K562 (cell line): ENCODE data around the gene DIRAS2. TPM values are rescaled to one million over a fixed set of nuclear protein-coding genes. Genes with fewer than 3 reads are reported as not detected.

ENCODE experiments used
- ATAC-seq: fragments of 200-7000 bp; cut with Tn5 transposase; 3 replicates; pipeline ENCODE4 v1.9.1; 2020; ENCODE audit warnings: moderate library complexity
- BruUV-seq: library from RNA; stranded (reverse); fragments of 400-500 nt; replicated peaks from 2 replicates; lab custom pipeline; 2021; lab: Mats Ljungman, UMichigan
- CTCF ChIA-PET: fragments of 300-600 bp; formaldehyde crosslinking; extraction: SDS; loops from one replicate; lab custom pipeline; 2021; ENCODE audit warnings: low intra/inter-chr PET ratio; lab: Yijun Ruan, JAX
- POLR2A ChIA-PET: fragments of 300-600, 350-650 bp; sonication (Branson Sonifier 250); formaldehyde crosslinking; extraction: SDS; loops from one replicate; lab custom pipeline; 2021; ENCODE audit warnings: antibody characterized with exemption, inconsistent platforms; lab: Yijun Ruan, JAX
- DNase-seq, 4 experiments: peaks; one replicate each; pipeline versions ENCODE4 v3.0.0 to v3.0.0-alpha.2; 2011 to 2018; ENCODE audit warnings: low spot score in 3 of 4, mixed read lengths in 3 of 4; ENCODE audit errors: extremely low read depth in 1 of 4
- FAIRE-seq: peaks from 2 replicates; lab custom pipeline; 2011; peaks lifted over from hg19 to GRCh38; lab: Jason Lieb, UNC
- H2AFZ ChIP-seq: 2 replicates; pipeline ENCODE4 v1.6.0; 2011; ENCODE audit warnings: low read depth, low read length, control low read depth, inconsistent platforms
- H3K27ac ChIP-seq: fragments of 200-600 bp; 3 replicates; pipeline ENCODE4 v1.8.0; 2011; ENCODE audit warnings: low read depth, mild to moderate bottlenecking, control low read depth, inconsistent platforms, low read length, moderate library complexity, mixed read lengths; ENCODE audit errors: extremely low read depth
- H3K27me3 ChIP-seq, 2 experiments: fragments of 300-600 bp in 1 of 2; 2 replicates in 1 of 2; 3 replicates in 1 of 2; pipeline versions ENCODE4 v1.6.0 to v1.8.0; 2011; ENCODE audit warnings: inconsistent platforms in 2 of 2, low read length in 2 of 2, mild to moderate bottlenecking in 1 of 2, mixed read lengths in 1 of 2, moderate library complexity in 1 of 2; ENCODE audit not compliant: control insufficient read depth in 2 of 2, insufficient read depth in 2 of 2
- H3K36me3 ChIP-seq: fragments of 300-600 bp; 3 replicates; pipeline ENCODE4 v1.8.0; 2011; ENCODE audit warnings: mild to moderate bottlenecking, low read length, inconsistent platforms; ENCODE audit not compliant: control insufficient read depth, insufficient read depth
- H3K4me1 ChIP-seq, 2 experiments: fragments of 200-600 bp in 1 of 2; replicated peaks in 1 of 2; 2 replicates in 1 of 2; 3 replicates in 1 of 2; pipeline versions ENCODE4 v1.5.1 to v1.8.0; 2011; ENCODE audit warnings: inconsistent platforms in 2 of 2, low read length in 2 of 2, mild to moderate bottlenecking in 1 of 2, mixed read lengths in 1 of 2, moderate library complexity in 1 of 2; ENCODE audit not compliant: control insufficient read depth in 2 of 2, insufficient read depth in 2 of 2
- H3K4me2 ChIP-seq: 2 replicates; pipeline ENCODE4 v1.6.1; 2011; ENCODE audit warnings: low read length, control low read depth, inconsistent platforms, mixed read lengths; ENCODE audit not compliant: insufficient read depth
- H3K4me3 ChIP-seq: fragments of 200-600 bp; sonication (generic), shearing (Covaris generic); 2 replicates; pipeline ENCODE4 v1.5.1; 2016; ENCODE audit warnings: control low read depth, inconsistent platforms
- H3K79me2 ChIP-seq: fragments of 200-600 bp; 3 replicates; pipeline ENCODE4 v1.8.0; 2011; ENCODE audit warnings: low read length, inconsistent platforms; ENCODE audit not compliant: control insufficient read depth, insufficient read depth
- H3K9ac ChIP-seq, 2 experiments: 2 replicates each; pipeline versions ENCODE4 v1.6.0 to v1.6.1; 2011; ENCODE audit warnings: low read depth in 2 of 2, low read length in 2 of 2, control low read depth in 1 of 2, inconsistent platforms in 1 of 2, mild to moderate bottlenecking in 1 of 2, mixed read lengths in 1 of 2; ENCODE audit not compliant: insufficient read depth in 1 of 2
- H3K9me1 ChIP-seq: one replicate; pipeline ENCODE4 v1.6.0; 2011; ENCODE audit warnings: inconsistent platforms, mild to moderate bottlenecking, low read length, moderate library complexity; ENCODE audit not compliant: control insufficient read depth, insufficient read depth
- H3K9me3 ChIP-seq: replicated peaks from 2 replicates; pipeline ENCODE4 v1.5.1; 2011; ENCODE audit warnings: low read depth, low read length, inconsistent platforms; ENCODE audit not compliant: control insufficient read depth, insufficient read depth
- H4K20me1 ChIP-seq: replicated peaks from 2 replicates; pipeline ENCODE4 v1.6.1; 2011; ENCODE audit warnings: low read length, inconsistent platforms, mixed read lengths; ENCODE audit not compliant: control insufficient read depth, insufficient read depth
- CBFA2T2 ChIP-seq: fragments of 450-650 bp; conservative IDR thresholded peaks from 2 replicates; pipeline ENCODE4 v1.6.1; 2017; ENCODE audit warnings: mild to moderate bottlenecking
- CEBPG ChIP-seq, 3 experiments: fragments of 200-800 bp in 1 of 3; sonication (Bioruptor generic) in 1 of 3; sonication (generic) in 1 of 3; formaldehyde crosslinking in 1 of 3; IDR thresholded peaks in 2 of 3; conservative IDR thresholded peaks in 1 of 3; 2 replicates each; pipeline versions ENCODE4 v1.6.1 to v1.8.0; 2016 to 2022; ENCODE audit warnings: missing compliant biosample characterization in 2 of 3, missing genetic modification characterization in 2 of 3, mild to moderate bottlenecking in 1 of 3, missing genetic modification reagents in 1 of 3
- EWSR1 ChIP-seq: fragments of 450-650 bp; IDR thresholded peaks from 2 replicates; pipeline ENCODE4 v1.6.1; 2018; ENCODE audit warnings: borderline replicate concordance, mild to moderate bottlenecking, low read depth, moderate library complexity; ENCODE audit not compliant: partially characterized antibody
- GTF2F1 ChIP-seq: IDR thresholded peaks from 2 replicates; pipeline ENCODE4 v1.6.1; 2011; ENCODE audit warnings: low read depth, low read length, improper control_type of control experiment
- POLR2AphosphoS5 ChIP-seq: IDR thresholded peaks from 2 replicates; pipeline ENCODE4 v1.6.1; 2011; ENCODE audit warnings: mild to moderate bottlenecking, low read depth, low read length, moderate library complexity; ENCODE audit not compliant: control insufficient read depth, insufficient read depth
- PYGO2 ChIP-seq: fragments of 450-650 bp; IDR thresholded peaks from 2 replicates; pipeline ENCODE4 v1.6.1; 2016; ENCODE audit warnings: mild to moderate bottlenecking, missing genetic modification characterization, moderate library complexity, missing compliant biosample characterization
- ZBED1 ChIP-seq: IDR thresholded peaks from 2 replicates; pipeline ENCODE4 v1.6.1; 2014
- ZBTB8A ChIP-seq: fragments of 450-650 bp; IDR thresholded peaks from 2 replicates; pipeline ENCODE4 v1.6.1; 2018; ENCODE audit warnings: mild to moderate bottlenecking, moderate library complexity; ENCODE audit not compliant: partially characterized antibody
- WGBS: fragments of 100-300 bp; shearing (Covaris generic); methylation state at CpG from one replicate; pipeline ENCODE4 v1.1.6; 2016; ENCODE audit warnings: low coverage, mixed read lengths; ENCODE audit not compliant: insufficient coverage; ENCODE audit errors: missing lambda C conversion rate; 5-methylcytosine and 5-hydroxymethylcytosine counted together
- in situ Hi-C: fragments of 300-500 bp; cut with MboI; formaldehyde crosslinking; loops from 4 replicates; pipeline ENCODE4 v1.15.0; 2018; ENCODE audit warnings: inconsistent platforms, mixed read lengths
- intact Hi-C: fragments of 100-400 bp; cut with micrococcal nuclease; formaldehyde crosslinking; loops from 2 replicates; pipeline ENCODE4 v1.14.2; 2022
- polyA plus RNA-seq, 8 experiments: library from polyadenylated mRNA; depleted of rRNA in 4 of 8; stranded (reverse) in 5 of 8; unstranded in 3 of 8; fragments of >200 nt; fragmentation: Nextera tagmentation in 2 of 8; fragmentation: Illumina TruSeq in 1 of 8; extraction: Ambion mirVana in 2 of 8; extraction: Trizol in 1 of 8; gene quantifications; 2 replicates each; pipeline versions ENCODE4 v1.2.1 to v1.2.3, GENCODE V29; 2011 to 2014; ENCODE audit warnings: inconsistent platforms in 1 of 8, missing spikeins in 1 of 8
- total RNA-seq, 7 experiments: library from RNA; depleted of rRNA in 6 of 7; stranded (reverse); fragments of >200 nt in 6 of 7; fragmentation: Illumina TruSeq in 2 of 7; extraction: Trizol in 2 of 7; gene quantifications; 2 replicates each; pipeline versions ENCODE4 v1.2.1 to v1.2.3, GENCODE V29; 2011 to 2021; ENCODE audit warnings: low replicate concordance in 1 of 7
- TF ChIP-seq, protein P1 (sequence below), 2 experiments: fragments of 450-650 bp; IDR thresholded peaks; 2 replicates each; pipeline ENCODE4 v1.6.1; 2016
- TF ChIP-seq, protein P2 (sequence below): fragments of 450-650 bp; formaldehyde crosslinking; conservative IDR thresholded peaks from 2 replicates; pipeline ENCODE4 v1.4.0; 2022; ENCODE audit warnings: mild to moderate bottlenecking, missing genetic modification characterization
- TF ChIP-seq, protein P3 (sequence below): sonication (generic); formaldehyde crosslinking; IDR thresholded peaks from 2 replicates; pipeline ENCODE4 v1.8.1; 2023; ENCODE audit warnings: mild to moderate bottlenecking, missing genetic modification reagents, moderate library complexity

The DIRAS2 gene
- total and polyA plus RNA-seq, 9 of the 15 experiments (the other 6 are each of a cell fraction or from before 2014, with no cell fraction given): not detected

DNA sequence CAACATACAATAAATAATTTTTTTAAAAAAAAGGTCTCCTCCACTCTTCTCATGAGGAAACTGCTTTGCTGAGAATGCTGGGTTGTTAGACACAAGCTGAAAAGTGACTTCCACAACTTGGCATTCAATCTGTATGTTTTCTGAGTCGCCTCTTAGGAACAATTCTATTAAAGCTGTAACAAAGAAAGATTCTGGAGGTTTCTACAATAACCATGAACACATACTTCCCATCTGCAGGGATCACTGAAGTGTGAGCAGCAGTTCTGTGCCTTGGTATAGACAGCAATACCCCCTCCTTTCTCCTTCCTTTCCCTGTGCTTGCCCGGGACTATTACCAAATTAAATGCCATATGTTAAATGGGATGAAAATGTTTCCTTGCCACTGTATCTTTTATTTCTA, 1.5 kb downstream of the DIRAS2 start (continued):
- TF ChIP-seq, protein P1, sequence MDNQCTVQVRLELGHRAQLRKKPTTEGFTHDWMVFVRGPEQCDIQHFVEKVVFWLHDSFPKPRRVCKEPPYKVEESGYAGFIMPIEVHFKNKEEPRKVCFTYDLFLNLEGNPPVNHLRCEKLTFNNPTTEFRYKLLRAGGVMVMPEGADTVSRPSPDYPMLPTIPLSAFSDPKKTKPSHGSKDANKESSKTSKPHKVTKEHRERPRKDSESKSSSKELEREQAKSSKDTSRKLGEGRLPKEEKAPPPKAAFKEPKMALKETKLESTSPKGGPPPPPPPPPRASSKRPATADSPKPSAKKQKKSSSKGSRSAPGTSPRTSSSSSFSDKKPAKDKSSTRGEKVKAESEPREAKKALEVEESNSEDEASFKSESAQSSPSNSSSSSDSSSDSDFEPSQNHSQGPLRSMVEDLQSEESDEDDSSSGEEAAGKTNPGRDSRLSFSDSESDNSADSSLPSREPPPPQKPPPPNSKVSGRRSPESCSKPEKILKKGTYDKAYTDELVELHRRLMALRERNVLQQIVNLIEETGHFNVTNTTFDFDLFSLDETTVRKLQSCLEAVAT (IDR thresholded peaks at IDR 0.05): no peak

DNA sequence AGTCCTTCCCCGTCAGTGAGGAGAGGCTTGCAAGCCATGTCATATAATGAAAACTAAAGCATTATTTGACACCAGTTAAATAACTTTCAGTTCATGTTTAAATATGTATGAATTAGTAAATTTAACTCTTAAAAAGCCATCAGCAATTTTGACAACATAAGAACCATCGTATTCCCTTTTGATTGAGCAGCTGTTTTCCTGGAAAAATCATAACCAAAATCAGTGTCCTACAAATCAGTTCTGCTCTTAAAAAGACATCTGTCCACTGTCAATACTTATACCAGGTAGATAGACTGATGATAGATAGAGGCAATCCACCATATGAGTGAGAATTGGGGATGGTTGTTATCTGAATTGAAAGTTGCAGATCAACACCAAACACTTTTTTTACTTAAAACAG, 2.3 kb downstream of the DIRAS2 start:
- ATAC-seq (no peak), FAIRE-seq (no peak), DNase-seq (no peak)
- CTCF ChIA-PET: no interaction called here
- BruUV-seq: no TSS peak
- intact Hi-C loops: no loop called here
- POLR2A ChIA-PET: no interaction called here
- Histone ChIP-seq H3K27me3 (peaks cover 0 to 11% of the 10 kb centered on the region in 2 experiments; a peak in 3 of 5 replicates), H2AFZ (no peak overlapping the region), H3K27ac (no peak overlapping the region), H3K4me2 (no peak overlapping the region), H4K20me1 (no peaks in the 10 kb centered on the region), H3K36me3 (no peaks in the 10 kb centered on the region), H3K4me3 (no peak overlapping the region), H3K9me1 (no peaks in the 10 kb centered on the region)
- TF ChIP-seq, protein P2, sequence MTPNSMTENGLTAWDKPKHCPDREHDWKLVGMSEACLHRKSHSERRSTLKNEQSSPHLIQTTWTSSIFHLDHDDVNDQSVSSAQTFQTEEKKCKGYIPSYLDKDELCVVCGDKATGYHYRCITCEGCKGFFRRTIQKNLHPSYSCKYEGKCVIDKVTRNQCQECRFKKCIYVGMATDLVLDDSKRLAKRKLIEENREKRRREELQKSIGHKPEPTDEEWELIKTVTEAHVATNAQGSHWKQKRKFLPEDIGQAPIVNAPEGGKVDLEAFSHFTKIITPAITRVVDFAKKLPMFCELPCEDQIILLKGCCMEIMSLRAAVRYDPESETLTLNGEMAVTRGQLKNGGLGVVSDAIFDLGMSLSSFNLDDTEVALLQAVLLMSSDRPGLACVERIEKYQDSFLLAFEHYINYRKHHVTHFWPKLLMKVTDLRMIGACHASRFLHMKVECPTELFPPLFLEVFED (CRISPR knock-in tag): no peak
- no peak for TF ChIP-seq GTF2F1
- TF ChIP-seq CBFA2T2: no peak
- no peak for TF ChIP-seq POLR2AphosphoS5
- no peak for TF ChIP-seq CEBPG (CRISPR knock-in tag; IDR thresholded peaks at IDR 0.05)
- TF ChIP-seq CEBPG (tag; conservative IDR thresholded peaks at IDR 0.05 in 1 of 2, IDR thresholded peaks at IDR 0.05 in 1 of 2): no peak
- TF ChIP-seq, protein P3, sequence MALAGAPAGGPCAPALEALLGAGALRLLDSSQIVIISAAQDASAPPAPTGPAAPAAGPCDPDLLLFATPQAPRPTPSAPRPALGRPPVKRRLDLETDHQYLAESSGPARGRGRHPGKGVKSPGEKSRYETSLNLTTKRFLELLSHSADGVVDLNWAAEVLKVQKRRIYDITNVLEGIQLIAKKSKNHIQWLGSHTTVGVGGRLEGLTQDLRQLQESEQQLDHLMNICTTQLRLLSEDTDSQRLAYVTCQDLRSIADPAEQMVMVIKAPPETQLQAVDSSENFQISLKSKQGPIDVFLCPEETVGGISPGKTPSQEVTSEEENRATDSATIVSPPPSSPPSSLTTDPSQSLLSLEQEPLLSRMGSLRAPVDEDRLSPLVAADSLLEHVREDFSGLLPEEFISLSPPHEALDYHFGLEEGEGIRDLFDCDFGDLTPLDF (CRISPR knock-in tag): no peak
- no peak for TF ChIP-seq EWSR1
- no peak for TF ChIP-seq PYGO2 (tag)
- TF ChIP-seq ZBED1: no peak
- TF ChIP-seq ZBTB8A: no peak
- TF ChIP-seq, all 486 proteins: peak for 0
- Histone ChIP-seq H3K4me1 (no peaks in the 10 kb centered on the region; a peak in 1 of 5 replicates), H3K79me2 (no peaks in the 10 kb centered on the region), H3K9me3 (no peaks in the 10 kb centered on the region), H3K9ac (no peak overlapping the region)
- in situ Hi-C loops: no loop called here
- 0% methylated on average over 2 of the region's 2 CpGs for WGBS
